H1 (cell line): ENCODE data around the gene PRKD1. TPM values are rescaled to one million over a fixed set of nuclear protein-coding genes. Genes with fewer than 3 reads are reported as not detected.

Experiments
- polyA plus RNA-seq, 7 experiments: library from polyadenylated mRNA; depleted of rRNA in 3 of 7; stranded (reverse) in 5 of 7; unstranded in 2 of 7; fragments of >200 nt in 5 of 7; fragments of 200-250 nt in 2 of 7; gene quantifications; 1 replicate in 5 of 7; 2 replicates in 1 of 7; 4 replicates in 1 of 7; pipeline versions ENCODE4 v1.2.1 to v1.2.3, GENCODE V29; 2011 to 2013; ENCODE audit warnings: missing spikeins in 2 of 7, mixed read lengths in 2 of 7
- total RNA-seq: library from RNA; stranded (reverse); fragmentation: NEBNext Ultra II Directional; extraction: Animal tissue kit (Norgen Biotek cat#: 25700); gene quantifications from 2 replicates; pipeline ENCODE4 v1.2.1, GENCODE V29; 2021
- TF ChIP-seq, protein P1 (sequence below): fragments of 300-600 bp; sonication (generic); IDR thresholded peaks from 2 replicates; pipeline ENCODE4 v1.7.1; 2012; ENCODE audit warnings: low read length, moderate library complexity, mild to moderate bottlenecking, inconsistent platforms; ENCODE audit not compliant: insufficient replicate concordance

Gene PRKD1
- total and polyA plus RNA-seq, 2 of the 8 experiments (the other 6 are each of a cell fraction or from before 2014, with no cell fraction given) = 3.6 to 6.8 TPM

DNA sequence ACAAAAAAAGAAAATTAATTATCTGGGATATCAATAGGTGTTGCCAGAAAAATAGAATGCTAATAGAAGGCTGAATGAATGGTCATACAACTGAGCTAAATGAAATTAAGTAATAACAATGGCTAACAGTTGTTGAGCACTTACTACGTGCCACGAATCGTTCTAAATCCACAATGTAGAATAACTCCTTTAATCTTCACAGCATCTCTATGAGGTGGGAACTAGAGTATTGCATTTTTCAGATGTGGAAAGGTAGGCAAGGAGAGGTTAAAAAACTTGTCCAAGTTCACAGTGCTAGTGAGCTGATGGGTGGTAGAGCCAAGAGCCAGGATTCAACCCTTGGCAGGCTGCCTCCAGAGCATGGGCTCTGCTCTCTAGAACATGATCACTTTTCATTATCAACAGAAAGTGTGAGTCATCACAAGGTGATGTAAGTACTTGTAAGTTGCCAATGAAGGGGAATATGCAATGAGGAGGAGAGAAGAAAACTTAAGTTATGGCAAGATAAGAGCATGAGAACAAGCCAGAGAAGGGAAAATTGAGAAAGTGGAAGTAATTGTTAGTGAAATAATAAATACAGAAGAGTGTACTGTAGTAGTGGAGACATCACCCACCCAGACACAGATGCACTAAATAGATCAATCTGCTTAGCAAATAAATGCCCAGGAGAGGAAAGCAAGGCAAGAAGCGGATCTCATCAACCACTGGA lies 122.1 kb downstream of the PRKD1 start (continued):
- TF ChIP-seq, protein P1, sequence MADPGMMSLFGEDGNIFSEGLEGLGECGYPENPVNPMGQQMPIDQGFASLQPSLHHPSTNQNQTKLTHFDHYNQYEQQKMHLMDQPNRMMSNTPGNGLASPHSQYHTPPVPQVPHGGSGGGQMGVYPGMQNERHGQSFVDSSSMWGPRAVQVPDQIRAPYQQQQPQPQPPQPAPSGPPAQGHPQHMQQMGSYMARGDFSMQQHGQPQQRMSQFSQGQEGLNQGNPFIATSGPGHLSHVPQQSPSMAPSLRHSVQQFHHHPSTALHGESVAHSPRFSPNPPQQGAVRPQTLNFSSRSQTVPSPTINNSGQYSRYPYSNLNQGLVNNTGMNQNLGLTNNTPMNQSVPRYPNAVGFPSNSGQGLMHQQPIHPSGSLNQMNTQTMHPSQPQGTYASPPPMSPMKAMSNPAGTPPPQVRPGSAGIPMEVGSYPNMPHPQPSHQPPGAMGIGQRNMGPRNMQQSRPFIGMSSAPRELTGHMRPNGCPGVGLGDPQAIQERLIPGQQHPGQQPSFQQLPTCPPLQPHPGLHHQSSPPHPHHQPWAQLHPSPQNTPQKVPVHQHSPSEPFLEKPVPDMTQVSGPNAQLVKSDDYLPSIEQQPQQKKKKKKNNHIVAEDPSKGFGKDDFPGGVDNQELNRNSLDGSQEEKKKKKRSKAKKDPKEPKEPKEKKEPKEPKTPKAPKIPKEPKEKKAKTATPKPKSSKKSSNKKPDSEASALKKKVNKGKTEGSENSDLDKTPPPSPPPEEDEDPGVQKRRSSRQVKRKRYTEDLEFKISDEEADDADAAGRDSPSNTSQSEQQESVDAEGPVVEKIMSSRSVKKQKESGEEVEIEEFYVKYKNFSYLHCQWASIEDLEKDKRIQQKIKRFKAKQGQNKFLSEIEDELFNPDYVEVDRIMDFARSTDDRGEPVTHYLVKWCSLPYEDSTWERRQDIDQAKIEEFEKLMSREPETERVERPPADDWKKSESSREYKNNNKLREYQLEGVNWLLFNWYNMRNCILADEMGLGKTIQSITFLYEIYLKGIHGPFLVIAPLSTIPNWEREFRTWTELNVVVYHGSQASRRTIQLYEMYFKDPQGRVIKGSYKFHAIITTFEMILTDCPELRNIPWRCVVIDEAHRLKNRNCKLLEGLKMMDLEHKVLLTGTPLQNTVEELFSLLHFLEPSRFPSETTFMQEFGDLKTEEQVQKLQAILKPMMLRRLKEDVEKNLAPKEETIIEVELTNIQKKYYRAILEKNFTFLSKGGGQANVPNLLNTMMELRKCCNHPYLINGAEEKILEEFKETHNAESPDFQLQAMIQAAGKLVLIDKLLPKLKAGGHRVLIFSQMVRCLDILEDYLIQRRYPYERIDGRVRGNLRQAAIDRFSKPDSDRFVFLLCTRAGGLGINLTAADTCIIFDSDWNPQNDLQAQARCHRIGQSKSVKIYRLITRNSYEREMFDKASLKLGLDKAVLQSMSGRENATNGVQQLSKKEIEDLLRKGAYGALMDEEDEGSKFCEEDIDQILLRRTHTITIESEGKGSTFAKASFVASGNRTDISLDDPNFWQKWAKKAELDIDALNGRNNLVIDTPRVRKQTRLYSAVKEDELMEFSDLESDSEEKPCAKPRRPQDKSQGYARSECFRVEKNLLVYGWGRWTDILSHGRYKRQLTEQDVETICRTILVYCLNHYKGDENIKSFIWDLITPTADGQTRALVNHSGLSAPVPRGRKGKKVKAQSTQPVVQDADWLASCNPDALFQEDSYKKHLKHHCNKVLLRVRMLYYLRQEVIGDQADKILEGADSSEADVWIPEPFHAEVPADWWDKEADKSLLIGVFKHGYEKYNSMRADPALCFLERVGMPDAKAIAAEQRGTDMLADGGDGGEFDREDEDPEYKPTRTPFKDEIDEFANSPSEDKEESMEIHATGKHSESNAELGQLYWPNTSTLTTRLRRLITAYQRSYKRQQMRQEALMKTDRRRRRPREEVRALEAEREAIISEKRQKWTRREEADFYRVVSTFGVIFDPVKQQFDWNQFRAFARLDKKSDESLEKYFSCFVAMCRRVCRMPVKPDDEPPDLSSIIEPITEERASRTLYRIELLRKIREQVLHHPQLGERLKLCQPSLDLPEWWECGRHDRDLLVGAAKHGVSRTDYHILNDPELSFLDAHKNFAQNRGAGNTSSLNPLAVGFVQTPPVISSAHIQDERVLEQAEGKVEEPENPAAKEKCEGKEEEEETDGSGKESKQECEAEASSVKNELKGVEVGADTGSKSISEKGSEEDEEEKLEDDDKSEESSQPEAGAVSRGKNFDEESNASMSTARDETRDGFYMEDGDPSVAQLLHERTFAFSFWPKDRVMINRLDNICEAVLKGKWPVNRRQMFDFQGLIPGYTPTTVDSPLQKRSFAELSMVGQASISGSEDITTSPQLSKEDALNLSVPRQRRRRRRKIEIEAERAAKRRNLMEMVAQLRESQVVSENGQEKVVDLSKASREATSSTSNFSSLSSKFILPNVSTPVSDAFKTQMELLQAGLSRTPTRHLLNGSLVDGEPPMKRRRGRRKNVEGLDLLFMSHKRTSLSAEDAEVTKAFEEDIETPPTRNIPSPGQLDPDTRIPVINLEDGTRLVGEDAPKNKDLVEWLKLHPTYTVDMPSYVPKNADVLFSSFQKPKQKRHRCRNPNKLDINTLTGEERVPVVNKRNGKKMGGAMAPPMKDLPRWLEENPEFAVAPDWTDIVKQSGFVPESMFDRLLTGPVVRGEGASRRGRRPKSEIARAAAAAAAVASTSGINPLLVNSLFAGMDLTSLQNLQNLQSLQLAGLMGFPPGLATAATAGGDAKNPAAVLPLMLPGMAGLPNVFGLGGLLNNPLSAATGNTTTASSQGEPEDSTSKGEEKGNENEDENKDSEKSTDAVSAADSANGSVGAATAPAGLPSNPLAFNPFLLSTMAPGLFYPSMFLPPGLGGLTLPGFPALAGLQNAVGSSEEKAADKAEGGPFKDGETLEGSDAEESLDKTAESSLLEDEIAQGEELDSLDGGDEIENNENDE = no peak
